IMR-90 (cell line): ENCODE measurements around the gene LRRC26. TPM values are rescaled to one million over a fixed set of nuclear protein-coding genes. Genes with fewer than 3 reads are reported as not detected.

Experiments used
- ATAC-seq: fragments of 200-7000 bp; cut with Tn5 transposase; 2 replicates; pipeline ENCODE4 v1.9.1; 2020; ENCODE audit warnings: low read depth, mild to moderate bottlenecking, moderate library complexity
- BruUV-seq: library from RNA; stranded (reverse); fragments of 400-500 nt; replicated peaks from 2 replicates; lab custom pipeline; 2021; lab: Mats Ljungman, UMichigan
- CTCF ChIA-PET: fragments of 300-600 bp; formaldehyde crosslinking; extraction: SDS; loops from one replicate; lab custom pipeline; 2021; ENCODE audit warnings: antibody characterized with exemption; lab: Yijun Ruan, JAX
- POLR2A ChIA-PET: fragments of 300-600 bp; sonication (Branson Sonifier 250); formaldehyde crosslinking; loops from one replicate; lab custom pipeline; 2022; ENCODE audit warnings: antibody characterized with exemption; ENCODE audit not compliant: unreplicated experiment; lab: Charles Lee
- DNase-seq: peaks from one replicate; pipeline ENCODE4 v3.0.0; 2013
- H2AFZ ChIP-seq: replicated peaks from 2 replicates; pipeline ENCODE3; 2013; ENCODE audit warnings: low read length, mild to moderate bottlenecking; ENCODE audit not compliant: poor library complexity
- H2AK5ac ChIP-seq: 2 replicates; pipeline ENCODE4 v1.6.1; 2013; ENCODE audit warnings: low read depth, low read length, inconsistent platforms
- H2AK9ac ChIP-seq: replicated peaks from 2 replicates; pipeline ENCODE3; 2013; ENCODE audit warnings: mild to moderate bottlenecking, low read depth, low read length, moderate library complexity; ENCODE audit not compliant: poor library complexity
- H2BK120ac ChIP-seq: 2 replicates; pipeline ENCODE4 v1.6.1; 2013; ENCODE audit warnings: low read depth, low read length, inconsistent platforms
- H2BK15ac ChIP-seq: 3 replicates; pipeline ENCODE4 v1.6.1; 2013; ENCODE audit warnings: low read depth, low read length, inconsistent platforms
- H2BK20ac ChIP-seq: 2 replicates; pipeline ENCODE4 v1.6.1; 2013; ENCODE audit warnings: low read depth, mild to moderate bottlenecking, inconsistent platforms, low read length, moderate library complexity
- H2BK5ac ChIP-seq: 2 replicates; pipeline ENCODE4 v1.6.1; 2013; ENCODE audit warnings: mild to moderate bottlenecking, low read depth, low read length, inconsistent platforms; ENCODE audit not compliant: poor library complexity, severe bottlenecking
- H3K14ac ChIP-seq: replicated peaks from 2 replicates; pipeline ENCODE4 v1.6.1; 2013; ENCODE audit warnings: low read depth, low read length, inconsistent platforms
- H3K18ac ChIP-seq: 2 replicates; pipeline ENCODE4 v1.6.1; 2013; ENCODE audit warnings: low read depth, low read length, control low read depth
- H3K23ac ChIP-seq: 2 replicates; pipeline ENCODE4 v1.6.1; 2013; ENCODE audit warnings: low read depth, low read length, inconsistent platforms
- H3K27ac ChIP-seq: 2 replicates; pipeline ENCODE4 v1.5.1; 2013; ENCODE audit warnings: mild to moderate bottlenecking, control low read depth, low read length; ENCODE audit not compliant: insufficient read depth
- H3K27me3 ChIP-seq: 2 replicates; pipeline ENCODE4 v1.6.1; 2013; ENCODE audit warnings: low read length; ENCODE audit not compliant: control insufficient read depth, insufficient read depth
- H3K36me3 ChIP-seq: 2 replicates; pipeline ENCODE4 v1.6.1; 2013; ENCODE audit warnings: low read length, mixed read lengths; ENCODE audit not compliant: control insufficient read depth, insufficient read depth
- H3K4ac ChIP-seq: 2 replicates; pipeline ENCODE4 v1.6.1; 2013; ENCODE audit warnings: low read depth, low read length, inconsistent platforms
- H3K4me1 ChIP-seq: 2 replicates; pipeline ENCODE4 v1.6.1; 2013; ENCODE audit warnings: low read length, mixed read lengths; ENCODE audit not compliant: control insufficient read depth, insufficient read depth
- H3K4me2 ChIP-seq: 2 replicates; pipeline ENCODE4 v1.6.1; 2013; ENCODE audit warnings: low read depth, mild to moderate bottlenecking, control low read depth, low read length, moderate library complexity
- H3K4me3 ChIP-seq: 2 replicates; pipeline ENCODE4 v1.5.1; 2013; ENCODE audit warnings: low read depth, mild to moderate bottlenecking, control low read depth, low read length, moderate library complexity; ENCODE audit not compliant: insufficient read depth
- H3K56ac ChIP-seq: 2 replicates; pipeline ENCODE4 v1.6.1; 2013; ENCODE audit warnings: low read length, inconsistent platforms; ENCODE audit not compliant: insufficient read depth; ENCODE audit errors: extremely low read depth
- H3K79me1 ChIP-seq, 2 experiments: 2 replicates each; pipeline ENCODE4 v1.6.1; 2013; ENCODE audit warnings: low read length in 2 of 2, inconsistent platforms in 1 of 2, low read depth in 1 of 2
- H3K9ac ChIP-seq: 2 replicates; pipeline ENCODE4 v1.6.1; 2013; ENCODE audit warnings: low read depth, low read length, control low read depth
- H3K9me1 ChIP-seq: 2 replicates; pipeline ENCODE4 v1.6.1; 2013; ENCODE audit warnings: low read length, inconsistent platforms; ENCODE audit not compliant: insufficient read depth
- H3K9me3 ChIP-seq: 2 replicates; pipeline ENCODE4 v1.6.1; 2013; ENCODE audit warnings: low read length; ENCODE audit not compliant: control insufficient read depth, insufficient read depth
- H4K20me1 ChIP-seq: 2 replicates; pipeline ENCODE4 v1.6.1; 2013; ENCODE audit warnings: low read length, inconsistent platforms; ENCODE audit not compliant: insufficient read depth
- H4K5ac ChIP-seq: 2 replicates; pipeline ENCODE4 v1.6.1; 2013; ENCODE audit warnings: mild to moderate bottlenecking, low read depth, low read length, control low read depth
- H4K8ac ChIP-seq, 2 experiments: 2 replicates each; pipeline ENCODE4 v1.6.1; 2013; ENCODE audit warnings: low read depth in 2 of 2, low read length in 2 of 2, control low read depth in 1 of 2, inconsistent platforms in 1 of 2
- H4K91ac ChIP-seq: 2 replicates; pipeline ENCODE4 v1.6.1; 2013; ENCODE audit warnings: low read depth, low read length, inconsistent platforms; ENCODE audit not compliant: insufficient read depth
- BHLHE40 ChIP-seq: fragments of 150-350 bp; IDR thresholded peaks from 2 replicates; pipeline ENCODE4 v1.6.1; 2016; ENCODE audit warnings: mild to moderate bottlenecking, low read depth, low read length
- CTCF ChIP-seq: conservative IDR thresholded peaks from 2 replicates; pipeline ENCODE4 v1.5.1; 2012; ENCODE audit warnings: mild to moderate bottlenecking, low read depth, low read length, improper control_type of control experiment
- FOS ChIP-seq: fragments of 150-350 bp; IDR thresholded peaks from 2 replicates; pipeline ENCODE4 v1.6.1; 2016; ENCODE audit warnings: low read depth, low read length
- MAFK ChIP-seq: IDR thresholded peaks from 2 replicates; pipeline ENCODE4 v1.6.1; 2012; ENCODE audit warnings: low read depth, low read length, improper control_type of control experiment
- MAZ ChIP-seq: IDR thresholded peaks from 2 replicates; pipeline ENCODE4 v1.6.1; 2012; ENCODE audit warnings: low read depth, mild to moderate bottlenecking, low read length, improper control_type of control experiment, moderate library complexity, borderline replicate concordance
- POLR2A ChIP-seq: IDR thresholded peaks from 2 replicates; pipeline ENCODE4 v1.6.1; 2012; ENCODE audit warnings: mild to moderate bottlenecking, low read depth, low read length
- RCOR1 ChIP-seq: IDR thresholded peaks from 2 replicates; pipeline ENCODE4 v1.6.1; 2012; ENCODE audit warnings: mild to moderate bottlenecking, low read length, improper control_type of control experiment; ENCODE audit not compliant: insufficient replicate concordance
- RFX5 ChIP-seq: IDR thresholded peaks from 2 replicates; pipeline ENCODE4 v1.8.0; 2012; ENCODE audit warnings: low read depth, mild to moderate bottlenecking, low read length, moderate library complexity
- SMC3 ChIP-seq: fragments of 150-350 bp; IDR thresholded peaks from 2 replicates; pipeline ENCODE4 v1.6.1; 2016; ENCODE audit warnings: low read depth, mild to moderate bottlenecking, antibody characterized with exemption, low read length, moderate library complexity
- USF2 ChIP-seq: fragments of 150-350 bp; IDR thresholded peaks from 2 replicates; pipeline ENCODE4 v1.6.1; 2017; ENCODE audit warnings: mild to moderate bottlenecking, antibody characterized with exemption, low read length, low read depth
- WGBS, 2 experiments: methylation state at CpG; one replicate each; pipeline versions ENCODE4 v1.1.5 to v1.1.7; 2013; ENCODE audit warnings: missing lambda C conversion rate in 2 of 2; ENCODE audit not compliant: insufficient read length in 1 of 2; ENCODE audit errors: extremely low coverage in 2 of 2; 5-methylcytosine and 5-hydroxymethylcytosine counted together
- dilution Hi-C: fragments of 300-500 bp; cut with HindIII; formaldehyde crosslinking; loops from one replicate; pipeline ENCODE4 v1.14.3; 2018; ENCODE audit warnings: low sequenced_read_pairs; ENCODE audit not compliant: unreplicated experiment
- in situ Hi-C: fragments of 300-500 bp; cut with MboI; formaldehyde crosslinking; loops from 3 replicates; pipeline ENCODE4 v1.14.3; 2019; ENCODE audit warnings: low sequenced_read_pairs, inconsistent platforms, mixed read lengths
- intact Hi-C: fragments of 100-400 bp; cut with micrococcal nuclease; formaldehyde crosslinking; loops from 2 replicates; pipeline ENCODE4 v1.10.0; 2022
- polyA plus RNA-seq, 3 experiments: library from polyadenylated mRNA; depleted of rRNA; stranded (reverse); fragments of >200 nt; gene quantifications; 2 replicates each; pipeline ENCODE4 v1.2.3, GENCODE V29; 2012; ENCODE audit warnings: low replicate concordance in 1 of 3
- total RNA-seq: library from RNA; depleted of rRNA; stranded (reverse); fragments of >200 nt; gene quantifications from 2 replicates; pipeline ENCODE4 v1.2.3, GENCODE V29; 2012
- TF ChIP-seq, protein P1 (sequence below): fragments of 150-350 bp; IDR thresholded peaks from 2 replicates; pipeline ENCODE4 v1.6.1; 2016; ENCODE audit warnings: low read depth, mild to moderate bottlenecking, low read length, moderate library complexity, borderline replicate concordance

The LRRC26 gene
- total and polyA plus RNA-seq, 2 of the 4 experiments (the other 2 are of a cell fraction) = not detected

GRCh38 chr9:137160716-137161557 is 8.9 kb downstream of the LRRC26 start (continued):
- TF ChIP-seq USF2 = no peak

DNA sequence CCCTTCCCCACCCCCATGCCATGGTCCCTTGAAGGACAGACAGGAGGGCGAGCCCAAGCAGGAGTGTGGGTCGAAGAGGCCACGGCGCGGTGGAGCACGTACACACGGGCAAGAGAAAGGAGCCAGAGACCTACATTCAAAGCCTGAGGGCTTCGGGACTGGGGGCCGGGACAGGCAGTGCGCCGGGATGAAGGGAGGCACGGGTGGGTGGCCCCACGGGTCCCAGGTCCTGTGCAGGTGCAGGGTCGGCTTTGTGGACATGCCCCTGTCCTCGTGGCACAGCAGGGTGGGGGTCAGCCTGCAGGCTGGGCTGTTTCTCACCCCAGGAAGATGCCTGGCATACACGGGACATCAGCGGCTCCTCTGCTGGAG is 9.8 kb downstream of the LRRC26 start:
- H4K5ac ChIP-seq = no peak overlapping the region
- peaks cover 81% of the 10 kb centered on the region for H3K27me3 ChIP-seq
- no peak overlapping the region for H3K4ac ChIP-seq
- in situ Hi-C loops (no loop called here), intact Hi-C loops (no loop called here), dilution Hi-C loops (no loop called here)
- no peak overlapping the region for H3K18ac ChIP-seq
- no TSS peak for BruUV-seq
- H3K36me3 ChIP-seq = no peaks in the 10 kb centered on the region
- no peak overlapping the region for H2BK5ac ChIP-seq
- H2AK9ac ChIP-seq = no peak overlapping the region
- no peak overlapping the region for H3K56ac ChIP-seq
- H3K9ac ChIP-seq = no peak overlapping the region
- H3K4me3 ChIP-seq = no peak overlapping the region
- H3K27ac ChIP-seq = no peak overlapping the region
- H2BK15ac ChIP-seq = no peak overlapping the region
- ATAC-seq = no peak
- no peak overlapping the region for H2BK120ac ChIP-seq
- no peak overlapping the region for H3K14ac ChIP-seq
- ChIA-PET CTCF (no interaction called here), POLR2A (no interaction called here)
- no peak overlapping the region for H4K8ac ChIP-seq
- H3K4me2 ChIP-seq = no peak overlapping the region
- no peaks in the 10 kb centered on the region for H3K79me1 ChIP-seq
- no peak overlapping the region for H2AK5ac ChIP-seq
- H4K20me1 ChIP-seq = 0 out of 2 replicates have a peak, but pooled peaks cover 5% of the 10 kb centered on the region
- no peaks in the 10 kb centered on the region for H3K9me3 ChIP-seq
- 82% methylated on average over 12 of the region's 17 CpGs; no CpG with 5 or more reads in 1 of the 2 experiments for WGBS, 2 experiments
- no peak for DNase-seq
- H3K23ac ChIP-seq = no peak overlapping the region
- H4K91ac ChIP-seq = no peak overlapping the region
- H2AFZ ChIP-seq = no peak overlapping the region
- peaks cover 2% of the 10 kb centered on the region; the same call in 1 of the 2 replicates for H3K4me1 ChIP-seq
- no peaks in the 10 kb centered on the region for H3K9me1 ChIP-seq
- H2BK20ac ChIP-seq = no peak overlapping the region
- no peak for TF ChIP-seq MAFK
- no peak for TF ChIP-seq FOS
- TF ChIP-seq RCOR1 = no peak
- no peak for TF ChIP-seq SMC3
- TF ChIP-seq MAZ = no peak
- no peak for TF ChIP-seq USF2
- no peak for TF ChIP-seq BHLHE40
- no peak for TF ChIP-seq POLR2A
- no peak for TF ChIP-seq RFX5
- TF ChIP-seq, protein P1, sequence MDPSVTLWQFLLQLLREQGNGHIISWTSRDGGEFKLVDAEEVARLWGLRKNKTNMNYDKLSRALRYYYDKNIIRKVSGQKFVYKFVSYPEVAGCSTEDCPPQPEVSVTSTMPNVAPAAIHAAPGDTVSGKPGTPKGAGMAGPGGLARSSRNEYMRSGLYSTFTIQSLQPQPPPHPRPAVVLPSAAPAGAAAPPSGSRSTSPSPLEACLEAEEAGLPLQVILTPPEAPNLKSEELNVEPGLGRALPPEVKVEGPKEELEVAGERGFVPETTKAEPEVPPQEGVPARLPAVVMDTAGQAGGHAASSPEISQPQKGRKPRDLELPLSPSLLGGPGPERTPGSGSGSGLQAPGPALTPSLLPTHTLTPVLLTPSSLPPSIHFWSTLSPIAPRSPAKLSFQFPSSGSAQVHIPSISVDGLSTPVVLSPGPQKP = no peak
- no peak for TF ChIP-seq CTCF
